ENCODE measurements around the gene PTMA.

DNA sequence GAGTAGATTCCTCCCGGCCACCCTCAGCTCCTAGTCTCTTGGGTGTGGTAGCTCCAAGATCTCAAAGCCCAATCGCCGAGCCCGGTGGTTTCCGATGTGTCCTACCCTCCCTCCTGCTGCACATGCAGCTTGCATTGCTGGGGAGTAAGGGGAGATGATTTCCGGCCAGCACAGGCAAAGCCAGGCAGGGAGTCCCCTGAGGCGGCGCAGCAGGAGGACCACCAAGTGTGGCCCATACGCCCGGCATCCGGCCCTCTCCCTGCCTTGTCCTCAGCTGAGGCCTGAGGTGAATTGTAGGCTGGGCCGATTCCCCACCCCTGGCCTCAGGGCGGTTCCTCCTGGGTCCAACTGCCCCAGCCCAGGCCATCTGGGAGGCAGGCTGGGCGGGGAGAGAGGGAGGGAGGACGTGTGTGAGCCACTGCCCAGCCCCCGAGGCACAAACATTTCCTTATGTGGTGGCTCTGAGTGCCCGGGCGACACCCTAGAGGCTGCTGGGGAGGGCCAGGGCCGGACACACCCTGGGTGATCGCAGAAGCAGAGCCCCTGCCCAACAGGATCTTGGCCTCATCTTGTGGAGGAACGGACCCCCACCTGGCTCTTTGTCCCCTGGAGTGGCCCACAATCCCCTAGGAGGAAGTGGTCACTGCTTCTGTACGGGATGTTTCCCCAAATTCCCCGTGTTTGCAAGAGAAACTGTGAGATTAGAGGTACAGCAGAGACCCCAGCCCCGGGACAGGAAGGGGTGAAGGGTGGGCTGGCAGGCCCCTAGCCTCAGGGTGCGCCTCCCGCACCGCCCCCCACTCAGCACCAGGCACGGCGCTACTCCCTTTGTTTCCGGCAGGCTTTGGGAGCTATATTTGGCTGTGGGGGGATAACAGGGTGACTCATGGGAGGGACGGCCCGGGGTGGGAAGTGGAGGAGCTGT is 41.9 kb upstream of the PTMA start:
- TF ChIP-seq CTCF (IDR thresholded peaks at IDR 0.05) (peak in 2 of 5 experiments; percentile 28 to 49), POLR2A (IDR thresholded peaks at IDR 0.05) (peak; percentile 99), POLR2AphosphoS5 (IDR thresholded peaks at IDR 0.05) (peak; percentile 98 to 99 (median 98)), EP300 (IDR thresholded peaks at IDR 0.05; ENCODE audit: low read depth) (peak; percentile 91)

Data from transverse colon (tissue), 4 donors.